GM15510 (cell line): ENCODE data around the gene PHOX2A.

Experiments used
- POLR2A ChIP-seq: IDR thresholded peaks from 3 replicates; pipeline ENCODE4 v1.6.1; 2011; ENCODE audit warnings: borderline replicate concordance; ENCODE audit not compliant: insufficient read length; ENCODE audit errors: extremely low read depth

PHOX2A gene

GRCh38 chr11:72190631-72191071, 53.3 kb downstream of the PHOX2A start:
- TF ChIP-seq POLR2A, result no peak

- TF ChIP-seq POLR2A, result no peak
Observed at GRCh38 chr11:72189455-72190250, 54.3 kb downstream of the PHOX2A start.
